D721Med (cell line): ENCODE measurements around the gene IL22RA2.

ENCODE experiments used
- DNase-seq: peaks from one replicate; pipeline ENCODE4 v3.0.0; 2011; ENCODE audit warnings: low spot score; ENCODE audit not compliant: insufficient read length
- FAIRE-seq: peaks from 2 replicates; lab custom pipeline; 2011; peaks lifted over from hg19 to GRCh38; lab: Jason Lieb, UNC
- TF ChIP-seq, protein P1 (sequence below): IDR thresholded peaks from 2 replicates; pipeline ENCODE4 v1.5.1; 2012; ENCODE audit warnings: mild to moderate bottlenecking, control low read depth; ENCODE audit not compliant: insufficient read depth; ENCODE audit errors: missing control alignments

Gene IL22RA2

DNA sequence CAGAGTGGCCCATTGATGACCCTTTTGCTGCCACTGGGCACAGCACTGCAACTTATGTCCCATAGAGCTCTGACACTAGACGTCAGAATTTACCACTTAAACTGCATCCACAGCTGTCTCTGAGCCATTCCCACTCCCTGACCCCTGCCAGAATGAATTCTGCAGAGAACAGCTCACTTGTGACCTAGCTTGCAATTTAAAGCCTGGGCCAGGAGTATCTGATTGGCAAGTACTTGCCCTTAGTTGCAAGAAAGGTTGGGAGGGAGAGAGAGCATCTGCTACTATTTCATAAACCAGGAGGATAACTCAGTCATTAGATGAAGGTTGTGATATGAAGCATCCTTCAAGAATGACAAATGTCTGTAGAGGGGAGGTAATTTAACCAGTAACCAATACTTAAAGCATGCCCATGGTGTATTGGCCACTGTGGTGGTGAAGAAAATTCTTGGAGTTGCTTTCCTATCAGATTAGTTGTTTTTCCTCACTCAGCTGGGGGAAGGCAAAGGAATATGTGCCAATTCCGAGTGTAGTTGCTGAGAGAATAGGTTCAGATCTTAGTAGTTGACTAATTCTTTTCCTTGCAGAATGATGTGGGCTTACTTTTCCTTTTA lies 46.5 kb downstream of the IL22RA2 start:
- DNase-seq, result no peak
- TF ChIP-seq, protein P1, sequence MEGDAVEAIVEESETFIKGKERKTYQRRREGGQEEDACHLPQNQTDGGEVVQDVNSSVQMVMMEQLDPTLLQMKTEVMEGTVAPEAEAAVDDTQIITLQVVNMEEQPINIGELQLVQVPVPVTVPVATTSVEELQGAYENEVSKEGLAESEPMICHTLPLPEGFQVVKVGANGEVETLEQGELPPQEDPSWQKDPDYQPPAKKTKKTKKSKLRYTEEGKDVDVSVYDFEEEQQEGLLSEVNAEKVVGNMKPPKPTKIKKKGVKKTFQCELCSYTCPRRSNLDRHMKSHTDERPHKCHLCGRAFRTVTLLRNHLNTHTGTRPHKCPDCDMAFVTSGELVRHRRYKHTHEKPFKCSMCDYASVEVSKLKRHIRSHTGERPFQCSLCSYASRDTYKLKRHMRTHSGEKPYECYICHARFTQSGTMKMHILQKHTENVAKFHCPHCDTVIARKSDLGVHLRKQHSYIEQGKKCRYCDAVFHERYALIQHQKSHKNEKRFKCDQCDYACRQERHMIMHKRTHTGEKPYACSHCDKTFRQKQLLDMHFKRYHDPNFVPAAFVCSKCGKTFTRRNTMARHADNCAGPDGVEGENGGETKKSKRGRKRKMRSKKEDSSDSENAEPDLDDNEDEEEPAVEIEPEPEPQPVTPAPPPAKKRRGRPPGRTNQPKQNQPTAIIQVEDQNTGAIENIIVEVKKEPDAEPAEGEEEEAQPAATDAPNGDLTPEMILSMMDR, result no peak
- FAIRE-seq, result no peak

DNA sequence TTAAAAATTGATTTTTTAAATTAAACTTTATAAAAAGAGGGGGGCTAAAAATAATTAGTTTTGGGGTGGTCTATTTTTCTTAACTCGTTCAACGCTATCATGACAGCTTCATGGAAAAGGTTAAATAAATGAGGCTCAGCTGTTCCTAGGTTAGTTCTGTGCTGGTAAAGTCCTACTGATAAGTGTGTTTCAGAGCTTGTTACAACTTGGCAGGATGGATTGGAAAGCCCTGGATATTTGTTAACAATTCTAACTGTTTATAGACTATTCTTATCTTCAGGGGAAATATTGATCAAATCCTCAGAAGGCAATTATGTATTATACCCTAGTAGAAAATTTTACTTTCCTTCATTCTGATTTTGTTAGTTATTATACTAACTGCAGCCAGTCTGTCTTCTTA lies 50.4 kb downstream of the IL22RA2 start:
- TF ChIP-seq, protein P1, result no peak
- no peak for FAIRE-seq
- no peak for DNase-seq

- FAIRE-seq (no peak), DNase-seq (no peak)
Measured at GRCh38 chr6:137122612-137123011, 50.8 kb downstream of the IL22RA2 start.

GRCh38 chr6:137121401-137121997 lies 51.9 kb downstream of the IL22RA2 start:
- FAIRE-seq, result no peak
- TF ChIP-seq, protein P1, result no peak
- DNase-seq, result no peak

More at GRCh38 chr6:137122612-137123011, 50.8 kb downstream of the IL22RA2 start:
- TF ChIP-seq, protein P1, result no peak

GRCh38 chr6:137120748-137121147 lies 52.7 kb downstream of the IL22RA2 start:
- TF ChIP-seq, protein P1, result no peak
- no peak for DNase-seq
- no peak for FAIRE-seq

DNA sequence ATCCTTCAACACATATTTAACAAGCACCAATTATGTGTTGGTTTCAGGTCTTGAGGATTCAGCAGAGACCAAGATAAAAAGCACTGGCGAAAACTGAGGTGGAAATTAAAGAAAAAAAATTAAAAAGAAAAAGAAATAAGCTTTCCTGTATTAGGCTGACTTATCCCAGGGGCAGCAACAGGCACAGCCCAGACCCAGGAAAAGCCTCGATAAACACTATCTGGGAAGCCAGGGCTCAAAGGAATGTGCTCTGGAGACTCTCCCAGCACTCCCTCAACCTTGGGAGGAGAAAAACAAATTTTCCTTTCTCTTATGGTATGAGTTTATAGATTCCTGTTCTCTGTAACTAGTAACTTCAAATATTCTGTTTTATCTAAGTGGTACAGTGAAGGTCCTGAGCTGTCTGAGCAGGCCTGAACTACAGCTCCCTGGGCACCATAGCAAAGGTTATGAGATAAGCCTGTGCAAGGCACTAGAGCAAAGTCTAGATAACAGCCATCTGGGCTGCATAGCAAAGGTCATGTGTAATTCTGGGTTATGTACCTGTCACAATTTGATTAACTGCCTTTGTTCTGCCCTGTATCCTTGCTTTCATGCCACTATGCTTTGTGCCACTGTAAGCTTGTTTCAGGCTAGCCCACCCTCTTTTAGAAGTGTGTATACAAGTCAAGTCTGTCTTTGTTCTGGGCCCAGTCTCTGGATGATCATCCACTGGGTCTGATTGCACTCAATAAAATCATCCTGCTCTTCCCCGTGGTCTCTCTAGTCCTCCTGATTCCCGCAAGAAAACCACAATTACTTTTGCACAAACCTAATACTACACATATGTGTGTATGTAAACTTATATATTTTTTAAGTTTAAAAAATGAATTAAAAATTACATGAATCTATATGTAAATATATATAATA lies 54.0 kb downstream of the IL22RA2 start:
- TF ChIP-seq, protein P1, result no peak
- FAIRE-seq (no peak), DNase-seq (no peak)
